Retinal pigment epithelial cell (primary cell): ENCODE measurements around the gene AP5Z1.

Source experiments
- DNase-seq: peaks from one replicate; pipeline ENCODE4 v3.0.0-alpha.2; 2010; ENCODE audit warnings: low read depth
- H3K4me3 ChIP-seq: 2 replicates; pipeline ENCODE4 v1.5.1; 2011; ENCODE audit warnings: mild to moderate bottlenecking, low read length, control low read depth, moderate library complexity
- TF ChIP-seq, protein P1 (sequence below): conservative IDR thresholded peaks from 2 replicates; pipeline ENCODE4 v1.5.1; 2011; ENCODE audit warnings: low read depth, low read length, control low read depth, inconsistent platforms

AP5Z1 gene

DNA sequence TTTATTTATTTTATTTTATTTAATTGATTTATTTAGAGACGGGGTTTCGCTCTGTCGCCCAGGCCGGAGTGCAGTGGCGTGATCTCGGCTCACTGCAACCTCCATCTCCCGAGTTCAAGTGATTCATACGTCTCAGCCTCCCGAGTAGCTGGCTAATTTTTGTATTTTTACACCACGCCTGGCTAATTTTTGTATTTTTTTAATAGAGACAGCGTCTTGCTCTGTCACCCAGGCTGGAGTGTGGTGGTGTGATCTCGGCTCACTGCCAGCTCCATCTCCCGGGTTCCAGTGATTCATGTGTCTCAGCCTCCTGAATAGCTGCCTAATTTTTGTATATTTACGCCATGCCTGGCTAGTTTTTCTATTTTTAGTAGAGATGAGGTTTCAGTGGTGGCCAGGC, 34.2 kb downstream of the AP5Z1 start:
- TF ChIP-seq, protein P1, sequence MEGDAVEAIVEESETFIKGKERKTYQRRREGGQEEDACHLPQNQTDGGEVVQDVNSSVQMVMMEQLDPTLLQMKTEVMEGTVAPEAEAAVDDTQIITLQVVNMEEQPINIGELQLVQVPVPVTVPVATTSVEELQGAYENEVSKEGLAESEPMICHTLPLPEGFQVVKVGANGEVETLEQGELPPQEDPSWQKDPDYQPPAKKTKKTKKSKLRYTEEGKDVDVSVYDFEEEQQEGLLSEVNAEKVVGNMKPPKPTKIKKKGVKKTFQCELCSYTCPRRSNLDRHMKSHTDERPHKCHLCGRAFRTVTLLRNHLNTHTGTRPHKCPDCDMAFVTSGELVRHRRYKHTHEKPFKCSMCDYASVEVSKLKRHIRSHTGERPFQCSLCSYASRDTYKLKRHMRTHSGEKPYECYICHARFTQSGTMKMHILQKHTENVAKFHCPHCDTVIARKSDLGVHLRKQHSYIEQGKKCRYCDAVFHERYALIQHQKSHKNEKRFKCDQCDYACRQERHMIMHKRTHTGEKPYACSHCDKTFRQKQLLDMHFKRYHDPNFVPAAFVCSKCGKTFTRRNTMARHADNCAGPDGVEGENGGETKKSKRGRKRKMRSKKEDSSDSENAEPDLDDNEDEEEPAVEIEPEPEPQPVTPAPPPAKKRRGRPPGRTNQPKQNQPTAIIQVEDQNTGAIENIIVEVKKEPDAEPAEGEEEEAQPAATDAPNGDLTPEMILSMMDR, result no peak
- DNase-seq, result no peak
- no peak overlapping the region for H3K4me3 ChIP-seq

DNA sequence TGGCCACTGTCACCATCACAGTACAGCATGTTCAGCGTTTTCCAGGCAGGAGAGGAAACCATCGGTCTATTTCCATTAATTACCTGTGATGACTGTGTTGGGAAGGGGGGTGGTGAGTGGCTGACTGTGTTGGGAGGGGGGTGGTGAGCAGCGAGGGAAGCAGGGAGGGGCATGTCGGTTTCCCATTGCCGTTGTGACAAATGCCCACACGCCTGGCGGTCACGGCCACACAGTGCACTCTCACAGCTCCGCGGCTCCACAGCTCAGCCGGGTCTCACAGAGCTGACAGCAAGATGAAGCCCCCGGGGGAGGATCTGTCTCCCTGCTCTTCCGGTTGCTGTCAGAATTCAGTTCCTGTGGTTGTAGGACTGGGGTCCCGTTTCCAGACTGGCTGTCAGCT, 39.0 kb downstream of the AP5Z1 start:
- TF ChIP-seq, protein P1, result no peak
- DNase-seq, result no peak
- no peak overlapping the region for H3K4me3 ChIP-seq

DNA sequence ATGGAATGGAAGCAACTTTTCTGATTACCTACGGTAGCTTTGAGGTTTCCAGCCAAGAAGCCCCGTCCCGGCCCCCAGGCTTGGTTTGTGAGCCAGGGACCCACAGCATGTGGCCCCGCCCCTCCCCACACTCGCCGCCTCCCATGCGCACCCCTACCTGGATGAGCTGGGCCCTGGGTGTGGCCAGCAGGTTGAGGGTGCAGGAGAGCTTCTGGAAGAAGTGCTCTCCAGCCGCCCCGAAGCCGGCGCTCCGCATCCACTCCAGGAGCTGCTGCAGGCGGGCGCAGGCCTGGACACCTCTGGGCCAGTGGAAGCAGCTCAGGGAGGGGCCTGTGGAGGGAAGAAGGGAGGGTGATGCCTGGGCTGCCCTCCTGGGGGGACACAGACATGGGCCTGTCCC, 39.7 kb downstream of the AP5Z1 start:
- no peak for DNase-seq
- H3K4me3 ChIP-seq, result no peak overlapping the region
- TF ChIP-seq, protein P1, result no peak

DNA sequence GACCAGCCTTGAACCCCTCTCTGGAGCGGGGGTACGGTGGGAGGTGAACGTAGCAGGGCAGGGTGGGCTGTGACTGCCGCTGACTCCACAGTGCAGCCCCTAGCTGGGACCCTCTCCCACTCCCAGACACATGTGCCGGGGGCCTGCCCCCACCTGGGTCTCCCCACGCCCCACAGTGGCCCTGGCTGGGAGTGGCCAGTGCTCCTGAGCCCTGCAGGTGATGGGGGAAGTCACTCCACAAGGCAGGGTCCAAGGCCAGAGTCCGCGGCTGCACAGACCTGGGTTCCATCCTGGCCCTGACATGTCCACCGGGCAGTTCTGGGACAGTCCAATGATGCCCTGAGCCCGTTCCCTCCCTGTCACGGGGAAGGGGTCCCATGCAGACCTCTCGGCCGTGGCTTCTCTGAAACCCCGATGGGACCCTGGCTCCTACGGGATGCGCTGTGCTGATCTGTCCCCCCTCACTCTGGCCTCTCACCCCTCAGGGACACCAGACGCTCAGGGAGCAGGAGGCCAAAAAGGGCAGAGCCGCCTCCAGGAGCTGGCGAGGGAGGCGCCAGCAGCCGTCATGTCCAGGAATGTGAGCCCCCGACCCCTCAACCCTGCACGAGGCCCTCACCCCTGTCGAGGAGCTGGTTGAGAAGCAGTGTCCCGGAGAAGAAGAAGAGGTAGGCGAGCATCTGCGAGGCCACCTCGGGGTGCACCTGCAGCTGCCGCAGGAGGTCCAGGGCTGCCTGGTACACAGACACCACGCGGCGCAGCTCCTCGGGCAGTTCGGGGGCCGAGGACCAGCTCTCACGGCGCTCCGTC, 40.4 kb downstream of the AP5Z1 start:
- TF ChIP-seq, protein P1, result no peak
- DNase-seq, result no peak
- H3K4me3 ChIP-seq, result no peak overlapping the region

DNA sequence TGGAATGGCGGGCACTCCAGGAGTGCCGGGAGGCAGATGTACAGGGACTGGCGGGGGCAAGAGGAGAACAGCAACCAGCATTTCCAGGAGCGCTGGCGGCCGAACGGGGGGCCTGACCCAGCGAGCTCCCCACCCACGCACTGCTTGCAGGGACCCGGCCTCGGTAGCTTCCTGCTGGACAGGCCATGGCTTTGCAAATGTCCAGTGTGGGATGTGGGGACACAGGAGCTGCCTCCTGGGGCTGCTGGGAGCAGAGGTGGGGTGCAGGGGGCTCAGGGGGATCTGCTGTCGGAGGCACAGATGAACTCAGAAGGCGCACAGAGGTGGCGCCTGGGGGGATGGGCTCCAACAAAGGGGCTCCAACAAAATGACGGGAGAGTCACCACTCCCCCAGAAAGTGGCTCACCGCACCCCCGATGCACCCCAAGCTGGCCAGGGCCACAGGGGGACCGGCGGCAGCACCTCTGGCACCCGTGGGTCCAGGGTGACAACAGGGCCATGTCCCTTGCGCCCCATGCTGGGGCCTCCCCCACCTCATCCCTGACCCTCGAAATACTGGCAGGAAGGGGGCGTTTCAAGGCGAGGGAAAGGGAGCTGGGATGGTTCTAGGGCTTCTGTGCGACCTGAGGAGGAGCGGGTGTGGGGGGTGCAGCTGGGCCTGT, 41.1 kb downstream of the AP5Z1 start:
- H3K4me3 ChIP-seq, result no peak overlapping the region
- no peak for DNase-seq
- TF ChIP-seq, protein P1, result no peak

DNA sequence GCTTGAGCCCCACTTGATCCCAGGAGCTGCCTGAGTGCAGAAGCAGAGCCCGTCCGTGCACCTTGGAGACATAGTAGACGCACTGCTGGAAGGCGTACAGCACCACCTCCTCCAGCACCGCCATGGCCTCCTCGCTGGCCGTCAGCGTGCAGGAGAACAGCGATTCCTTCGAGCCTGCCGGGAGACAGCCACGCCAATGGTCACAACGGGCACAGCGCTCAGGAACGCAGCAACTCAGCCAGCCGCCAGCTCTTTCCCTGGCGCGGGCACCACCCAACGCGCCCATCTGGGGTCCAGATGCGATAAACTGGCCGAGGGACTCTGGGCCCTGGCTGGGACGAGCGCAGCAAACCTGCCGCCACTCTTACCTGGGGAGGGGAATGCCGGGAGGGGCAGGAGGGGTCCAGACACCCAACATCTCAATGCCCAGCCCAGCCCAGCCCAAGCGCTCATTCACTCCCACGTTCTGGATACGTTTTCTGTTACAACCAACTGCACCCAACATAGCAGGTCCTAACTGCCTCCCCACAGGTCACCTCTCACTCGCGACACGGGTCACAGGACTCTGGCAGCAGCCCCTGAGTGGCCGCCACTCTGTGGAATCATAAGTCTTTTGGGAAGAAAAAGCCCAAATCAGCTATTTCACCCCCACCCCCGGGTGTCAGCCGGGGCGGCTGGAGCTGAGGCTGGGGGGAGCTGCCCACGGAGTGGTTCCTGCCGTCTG, 41.9 kb downstream of the AP5Z1 start:
- TF ChIP-seq, protein P1, result no peak
- DNase-seq, result no peak
- no peak overlapping the region for H3K4me3 ChIP-seq
